NCI-H226 (cell line): Measurements from ENCODE around the gene EVA1A.
A peak's percentile ranks its signal among the peaks of the same experiment; 100 is the strongest.

Source experiments
- DNase-seq: peaks from one replicate; pipeline ENCODE4 v3.0.0-alpha.2; 2015

Gene EVA1A

DNA sequence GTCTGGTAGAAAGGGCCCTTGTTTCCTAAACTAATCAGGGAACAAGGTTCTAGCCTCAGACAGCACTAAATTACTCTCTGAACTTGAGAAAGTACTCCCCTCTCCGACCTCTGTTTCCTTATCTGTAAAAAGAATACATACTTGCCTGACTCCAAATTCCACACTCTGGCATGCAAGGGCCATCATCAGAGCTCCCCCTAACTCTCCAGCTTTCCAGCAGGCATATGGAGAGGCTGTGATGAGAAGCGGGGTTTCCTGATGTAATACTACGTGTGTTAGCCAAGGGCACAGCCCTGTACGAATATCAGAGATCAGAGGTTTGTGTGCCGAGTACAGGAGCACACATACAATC, 1.8 kb upstream of the EVA1A start:
- peak; percentile 85 for DNase-seq

DNA sequence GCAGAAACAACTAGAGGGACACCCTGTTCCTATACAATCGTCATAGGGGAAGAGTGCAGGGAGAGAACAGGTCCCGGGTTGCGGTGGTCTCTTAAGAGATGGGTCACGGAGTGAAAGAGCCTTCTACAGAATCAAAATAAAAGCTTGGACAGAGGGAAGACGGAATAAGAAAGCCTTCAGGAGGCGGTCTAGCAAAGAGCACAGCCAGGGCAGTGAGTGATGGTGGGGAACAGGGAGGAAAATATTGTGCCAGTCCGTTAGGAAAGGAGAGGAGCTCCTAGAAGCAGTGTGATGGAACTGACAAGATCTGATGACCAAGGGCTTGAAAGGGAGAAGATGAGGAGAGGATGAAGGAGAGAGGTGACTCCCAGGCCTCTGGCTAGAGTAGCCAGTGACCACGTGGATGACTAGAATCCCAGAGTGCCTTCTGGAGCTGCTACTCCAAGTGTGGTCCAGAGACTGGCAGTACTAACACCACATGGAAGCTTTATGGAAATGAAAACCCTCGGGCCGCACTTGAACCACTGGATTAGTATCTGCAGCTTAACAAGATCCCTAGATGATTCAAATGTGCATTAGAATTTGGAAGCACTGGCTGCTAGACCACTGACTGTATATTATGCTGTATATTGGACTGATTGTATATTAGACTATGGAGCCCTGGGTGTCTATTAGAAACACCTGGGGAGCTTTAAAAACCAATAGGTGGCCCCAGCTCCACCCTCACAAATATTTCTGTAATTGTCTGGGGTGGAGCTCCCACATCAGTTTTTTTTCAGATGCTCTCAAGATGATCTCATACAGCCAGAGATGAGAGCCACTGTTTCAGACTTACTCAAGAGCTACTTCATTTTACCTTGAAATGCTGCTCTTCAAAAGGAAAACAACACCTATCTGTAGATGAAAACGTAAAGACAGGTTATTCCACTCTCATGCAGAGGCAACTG, 1.1 kb upstream of the EVA1A start:
- DNase-seq = peak; percentile 64

DNA sequence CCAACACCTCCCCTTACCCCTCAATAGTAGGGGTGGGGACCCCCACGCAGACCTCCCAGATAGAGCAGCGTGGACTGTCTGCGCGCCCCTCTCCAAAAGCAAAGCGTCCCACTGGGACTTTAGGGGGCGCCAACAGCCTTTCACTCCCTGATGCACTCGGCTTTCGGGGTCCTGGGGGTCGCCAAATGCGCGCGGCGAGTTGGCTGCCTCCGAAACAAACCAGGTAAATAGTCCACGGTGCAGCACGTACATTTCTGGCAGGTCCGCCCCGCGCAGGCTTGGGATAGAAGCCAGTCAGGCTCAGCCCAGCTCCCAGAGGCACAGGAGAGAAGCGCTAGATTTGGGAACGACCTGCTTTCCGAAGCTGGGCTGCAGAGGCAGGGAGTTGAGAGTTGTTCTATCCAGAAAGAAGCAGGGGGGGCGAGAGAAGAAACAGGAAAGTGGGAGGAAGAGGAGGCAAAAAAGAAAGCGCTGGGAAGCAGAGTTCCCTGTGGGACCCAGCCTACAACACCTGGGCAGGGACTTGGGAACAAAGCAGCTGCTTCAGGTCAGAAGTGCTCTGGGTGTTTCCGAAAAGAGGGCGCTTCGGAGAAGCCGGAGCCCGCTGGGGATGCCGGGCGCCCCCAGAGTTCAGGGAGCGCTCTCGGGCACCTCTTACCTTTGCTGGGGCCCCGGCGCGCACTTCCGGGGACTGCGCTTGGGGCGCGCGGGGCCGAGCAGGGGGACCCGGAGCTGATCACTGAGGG, 544 bp downstream of the EVA1A start:
- peak; percentile 25 for DNase-seq

DNA sequence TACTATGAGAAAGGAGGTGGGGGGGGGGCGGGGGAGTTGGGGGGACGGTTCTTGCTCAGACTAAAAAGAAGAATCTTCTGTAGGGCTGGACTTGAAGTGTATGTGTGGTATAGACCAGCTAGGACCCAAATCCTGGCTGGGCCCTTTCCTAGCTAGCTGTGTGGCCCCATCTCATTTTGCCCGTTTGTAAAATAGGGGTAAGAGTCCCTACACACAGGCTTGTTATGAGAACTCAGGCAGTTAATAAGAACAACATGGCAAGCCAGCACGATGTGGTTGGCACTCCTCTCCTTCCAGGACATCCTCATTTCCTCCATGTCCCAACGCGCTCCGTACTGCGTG, 1.1 kb downstream of the EVA1A start:
- DNase-seq = no peak

DNA sequence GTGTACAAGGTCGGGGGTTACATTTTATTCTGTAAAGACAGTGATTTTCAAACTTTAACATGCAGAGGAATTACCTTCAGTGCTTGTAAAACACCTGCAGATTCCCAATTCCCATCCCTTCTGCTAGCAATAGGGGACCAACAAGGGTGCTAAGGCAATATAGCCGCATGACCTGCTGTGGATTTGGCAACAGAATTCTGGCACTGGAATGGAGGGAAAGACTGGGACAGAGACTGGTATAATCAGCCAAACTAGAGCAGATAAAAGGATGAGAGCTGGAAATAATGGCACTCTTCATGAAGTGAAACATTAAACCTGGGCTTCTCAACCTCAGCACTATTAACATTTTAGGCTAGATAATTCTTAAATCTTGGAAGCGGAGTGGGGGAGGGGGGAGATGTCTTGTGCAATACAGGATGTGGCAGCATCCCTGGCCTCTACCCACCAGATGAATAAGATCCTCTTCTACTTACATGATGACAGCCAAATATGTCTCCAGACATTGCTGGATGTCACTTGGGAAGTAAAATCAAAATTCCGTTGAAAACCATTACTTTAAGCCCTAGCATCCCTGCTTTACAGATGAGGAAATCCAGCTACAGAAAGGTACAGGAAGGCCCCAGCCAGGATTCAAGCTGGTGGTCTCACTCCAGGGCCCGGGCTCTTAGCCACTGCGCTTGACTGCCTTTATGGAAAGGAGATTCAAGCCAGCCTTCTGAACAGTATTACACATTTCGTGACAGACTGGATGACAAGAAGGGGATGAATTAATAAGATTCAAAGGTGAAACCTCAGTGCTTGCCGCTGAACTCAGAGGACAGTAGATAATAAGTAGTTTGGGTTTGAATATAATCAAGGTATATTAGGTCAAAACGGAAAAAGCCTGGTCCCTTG, 1.7 kb downstream of the EVA1A start:
- no peak for DNase-seq

DNA sequence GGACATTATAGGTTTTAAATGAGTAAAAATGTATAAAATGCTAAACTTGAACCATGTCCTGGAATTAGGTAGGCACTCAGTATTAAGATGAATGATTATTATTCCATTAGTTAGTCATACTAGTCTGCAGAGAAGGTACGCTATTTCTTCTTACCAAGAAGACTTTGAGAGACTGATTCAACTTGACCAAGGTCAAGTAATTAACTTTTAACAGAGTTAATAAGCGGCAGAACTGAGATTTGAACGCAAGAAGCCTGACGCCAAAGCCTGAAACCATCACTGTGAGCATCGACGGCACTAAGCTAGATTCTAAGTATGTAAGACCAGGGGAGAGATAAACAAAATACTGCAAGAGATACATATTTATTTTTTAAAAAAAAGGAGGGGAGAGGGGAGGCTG, 2.6 kb downstream of the EVA1A start:
- no peak for DNase-seq

DNA sequence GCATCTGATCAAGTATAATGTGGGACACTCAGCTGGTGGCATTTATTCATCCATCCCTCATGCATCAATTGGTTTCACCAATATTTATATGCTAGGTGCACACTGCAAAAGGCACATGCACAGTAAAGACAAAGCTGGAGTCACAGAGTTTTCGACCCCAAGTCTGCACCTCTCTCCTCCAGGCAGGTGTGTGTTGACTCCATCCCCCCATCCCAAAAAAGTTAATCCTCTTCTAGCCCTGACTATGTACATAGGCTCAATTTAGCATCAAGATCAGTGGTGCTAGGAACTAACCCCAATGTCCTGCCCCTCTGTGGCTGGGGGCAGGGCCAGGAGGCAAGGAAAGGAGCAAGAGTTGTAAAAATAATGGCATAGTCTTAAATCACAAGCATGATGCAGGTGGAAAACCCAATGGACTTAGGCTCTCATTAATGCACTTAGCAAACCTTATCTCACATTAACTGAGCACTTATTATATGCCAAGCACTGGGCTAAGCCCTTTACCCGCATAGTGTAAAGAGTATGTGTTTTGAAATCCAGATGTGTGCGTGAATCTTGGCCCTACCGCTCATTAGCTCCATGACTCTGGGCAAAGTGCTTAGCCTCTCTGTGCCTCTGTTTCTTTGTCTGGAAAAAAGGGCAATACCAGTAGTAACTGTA, 3.1 kb downstream of the EVA1A start:
- DNase-seq = no peak

DNA sequence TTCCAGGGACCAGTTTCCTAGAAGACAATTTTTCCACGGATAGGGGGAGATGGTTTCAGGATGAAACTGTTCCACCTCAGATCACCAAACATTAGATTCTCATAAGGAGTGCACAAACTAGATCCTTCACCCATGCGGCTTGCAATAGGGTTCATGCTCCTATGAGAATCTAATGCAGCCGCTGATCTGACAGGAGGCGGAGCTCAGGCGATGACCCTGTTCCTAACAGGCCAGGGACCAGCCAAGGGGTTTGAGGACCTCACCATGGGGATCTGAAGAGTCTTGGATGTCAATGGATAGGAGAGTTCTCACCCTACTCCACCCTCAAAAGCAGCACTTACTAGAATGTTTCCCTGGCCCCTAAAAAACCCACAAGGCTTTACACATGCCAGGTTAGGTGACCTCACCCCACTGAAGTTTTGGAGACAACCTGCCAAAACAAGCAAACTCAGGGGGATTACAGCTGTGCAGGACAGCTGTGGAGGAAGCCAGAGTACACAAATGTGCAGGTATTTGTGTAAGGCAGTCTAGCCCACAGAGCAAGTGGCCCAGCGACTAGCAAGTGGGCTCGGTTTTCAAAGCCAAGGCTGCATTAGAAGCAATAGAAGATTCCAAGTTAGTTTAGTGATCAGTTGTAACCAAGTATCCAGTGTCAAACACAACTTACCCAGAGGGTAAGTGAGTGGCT, 3.9 kb downstream of the EVA1A start:
- no peak for DNase-seq

DNA sequence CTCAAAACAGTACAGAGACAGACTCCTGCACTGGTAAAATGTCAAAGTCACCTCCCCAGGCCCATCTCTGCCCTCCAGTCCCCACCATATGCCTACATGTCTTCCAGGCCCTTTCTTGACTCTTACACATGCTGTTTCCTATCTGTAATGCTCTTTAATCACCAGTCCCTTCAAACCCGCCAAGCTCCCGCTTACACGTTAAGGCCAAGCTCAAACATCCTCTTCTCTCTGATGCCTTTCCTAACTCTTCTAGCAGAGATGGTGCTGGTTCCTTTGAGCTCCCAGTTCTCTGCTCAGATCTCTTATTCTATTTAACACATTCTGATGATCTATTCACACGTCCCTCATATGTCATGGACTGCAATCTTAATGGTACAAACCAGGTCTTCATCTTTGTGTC, 5.0 kb downstream of the EVA1A start:
- no peak for DNase-seq

DNA sequence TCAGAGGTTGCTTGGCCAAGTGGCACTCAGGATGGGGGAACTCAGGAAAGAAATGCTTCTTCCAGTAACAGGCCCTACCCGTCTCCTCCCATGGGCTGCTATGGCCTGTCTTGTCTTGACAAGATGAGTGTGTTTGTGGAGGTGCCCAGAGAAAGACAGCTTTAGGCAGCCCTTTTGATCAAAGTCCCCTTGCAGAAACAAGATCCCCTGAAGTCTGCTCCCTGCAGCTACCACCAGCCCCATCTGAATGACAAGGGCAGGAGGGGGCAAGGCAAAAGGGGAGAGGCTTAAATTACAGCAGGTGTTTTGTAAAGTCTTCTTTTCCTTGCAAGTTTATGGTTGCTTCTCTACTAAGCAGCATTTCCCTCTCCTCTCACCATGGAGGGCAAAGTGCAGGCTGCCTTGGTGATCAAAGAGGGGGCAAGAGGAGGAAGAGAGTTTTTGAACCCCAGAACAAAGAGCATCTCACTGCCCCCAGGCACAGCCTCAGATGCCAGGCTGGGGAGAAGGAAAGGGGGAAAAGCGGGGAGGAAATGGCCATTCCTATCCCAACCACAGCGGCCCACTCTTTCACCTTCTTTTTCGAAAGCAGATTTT, 6.7 kb downstream of the EVA1A start:
- no peak for DNase-seq

DNA sequence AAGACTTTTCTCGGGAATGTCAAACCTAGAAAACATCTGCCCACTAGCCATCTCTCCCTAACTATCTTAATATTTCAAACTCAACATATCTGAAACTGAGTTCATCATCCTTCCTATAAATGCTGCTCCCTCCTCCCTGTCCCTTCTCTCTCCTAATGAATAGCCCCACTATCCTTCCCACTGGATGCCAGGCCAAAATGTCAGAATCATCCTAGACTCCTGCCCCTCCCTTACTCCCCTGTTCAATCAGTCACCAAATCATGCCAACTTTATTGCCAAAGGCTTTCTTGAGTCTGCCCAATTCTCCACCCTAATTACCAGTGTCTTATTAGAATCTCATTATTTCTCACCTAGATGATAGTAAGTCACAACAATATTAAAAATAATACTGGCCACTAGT, 8.5 kb downstream of the EVA1A start:
- no peak for DNase-seq

DNA sequence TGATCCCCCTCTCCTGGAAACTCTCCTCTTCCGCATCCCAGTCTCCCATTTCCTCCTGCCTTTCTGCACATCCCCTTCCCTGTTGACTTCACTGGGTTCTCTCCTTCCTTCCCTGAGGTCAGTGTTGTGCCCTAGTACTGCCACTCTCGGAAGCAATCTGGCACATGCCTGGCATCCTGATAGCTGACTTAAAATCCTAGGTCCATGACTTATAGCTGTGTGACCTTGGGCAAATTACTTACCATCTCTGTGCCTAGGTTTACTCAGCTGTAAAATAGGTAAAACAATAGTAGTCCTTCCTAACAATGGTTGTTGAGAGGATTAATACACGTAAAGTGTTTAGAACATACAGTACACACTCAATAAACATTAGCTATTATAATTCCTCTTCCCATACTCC, 9.3 kb downstream of the EVA1A start:
- DNase-seq = no peak

DNA sequence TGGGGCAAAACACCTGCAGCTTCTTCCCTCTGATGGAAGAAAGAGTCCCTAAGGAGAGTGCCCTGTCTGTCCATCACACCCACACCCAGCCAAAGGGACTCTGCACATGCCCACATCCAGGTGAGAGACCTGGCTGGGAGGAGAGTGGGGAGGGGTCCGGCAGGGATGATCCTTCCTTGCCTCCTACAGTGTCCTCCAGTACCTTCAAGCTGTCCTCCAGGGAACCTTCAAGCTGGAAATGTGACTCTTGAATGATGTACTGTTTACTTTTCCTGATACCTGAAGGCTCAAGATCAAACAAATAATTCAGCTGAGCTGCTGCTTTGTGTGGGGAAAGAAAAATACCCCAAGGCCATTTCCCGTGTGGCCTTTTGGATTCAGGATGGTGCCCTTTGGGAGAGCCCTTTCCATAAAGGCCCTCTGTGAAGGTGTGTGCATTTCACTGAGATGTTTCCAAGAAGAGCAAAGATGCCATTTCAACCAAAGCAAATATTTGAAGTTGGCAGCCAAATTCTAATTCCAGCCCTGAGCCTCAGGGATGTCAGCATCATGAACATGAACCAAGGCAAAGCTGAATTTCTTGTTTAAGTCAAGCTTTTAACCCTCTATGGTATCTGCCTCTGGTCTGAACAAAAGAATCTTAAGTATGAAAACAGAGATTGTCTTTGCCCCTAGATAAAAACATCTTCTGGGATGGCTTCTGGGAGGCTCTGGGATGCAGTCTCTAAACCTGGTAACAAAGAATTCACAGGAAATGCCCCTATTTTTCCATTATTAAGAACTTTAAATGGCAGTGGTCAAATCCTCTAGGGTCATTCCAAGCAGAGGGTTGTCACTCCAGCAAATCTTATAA, 11.1 kb downstream of the EVA1A start:
- no peak for DNase-seq

DNA sequence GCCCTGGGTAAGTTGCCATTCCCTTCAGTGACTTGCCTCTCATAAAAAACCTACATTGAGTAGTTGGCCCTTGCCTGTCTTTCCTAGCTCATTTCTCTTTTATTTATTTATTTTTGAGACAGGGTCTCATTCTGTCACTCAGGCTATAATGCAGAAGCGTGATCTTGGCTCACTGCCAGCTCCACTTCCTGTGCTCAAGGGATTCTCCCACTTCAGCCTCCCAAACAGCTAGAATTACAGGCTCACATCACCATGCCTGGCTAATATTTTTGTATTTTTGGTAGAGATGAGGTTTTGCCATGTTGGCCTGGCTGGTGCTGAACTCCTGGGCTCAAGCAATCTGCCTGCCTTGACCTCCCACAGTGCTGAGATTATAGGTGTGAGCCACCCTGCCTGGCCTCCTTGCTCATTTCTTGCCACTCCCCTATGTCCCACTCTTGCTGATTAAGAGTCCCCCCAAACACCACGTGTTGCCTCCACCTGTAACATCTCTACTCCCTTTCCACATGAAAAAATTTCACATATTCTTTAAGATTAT, 12.6 kb downstream of the EVA1A start:
- DNase-seq = no peak

DNA sequence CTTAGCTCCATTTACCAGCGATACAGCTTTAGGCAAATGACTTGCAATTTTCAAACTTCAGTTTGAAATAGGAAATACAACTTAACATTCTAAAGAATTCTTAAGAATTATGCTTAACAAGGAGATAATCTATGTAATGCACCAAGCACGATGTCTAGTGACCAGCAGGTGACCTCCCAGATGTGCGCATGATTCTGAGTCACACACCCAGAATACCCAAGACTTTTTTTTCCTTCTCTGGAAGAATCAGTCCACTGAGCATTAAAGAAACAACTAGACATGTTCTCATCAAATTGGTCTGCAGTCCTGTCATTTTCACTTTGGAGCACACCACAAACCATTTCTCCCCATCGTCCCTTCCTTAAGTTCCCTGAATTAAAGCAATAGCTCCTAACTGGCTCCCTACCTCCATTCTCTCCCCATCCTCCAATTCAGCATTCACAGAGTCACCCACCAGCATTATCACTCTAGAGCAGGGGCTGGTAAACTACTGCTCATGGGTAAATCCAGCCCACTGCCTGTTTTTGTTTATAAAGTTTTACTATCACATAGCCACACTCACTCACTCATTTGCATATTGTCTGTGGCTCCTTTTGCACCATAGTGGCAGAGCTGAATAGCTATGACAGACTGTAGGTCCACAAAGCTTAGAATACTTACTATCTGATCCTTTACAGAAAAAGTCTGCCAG, 13.2 kb downstream of the EVA1A start:
- DNase-seq = no peak

DNA sequence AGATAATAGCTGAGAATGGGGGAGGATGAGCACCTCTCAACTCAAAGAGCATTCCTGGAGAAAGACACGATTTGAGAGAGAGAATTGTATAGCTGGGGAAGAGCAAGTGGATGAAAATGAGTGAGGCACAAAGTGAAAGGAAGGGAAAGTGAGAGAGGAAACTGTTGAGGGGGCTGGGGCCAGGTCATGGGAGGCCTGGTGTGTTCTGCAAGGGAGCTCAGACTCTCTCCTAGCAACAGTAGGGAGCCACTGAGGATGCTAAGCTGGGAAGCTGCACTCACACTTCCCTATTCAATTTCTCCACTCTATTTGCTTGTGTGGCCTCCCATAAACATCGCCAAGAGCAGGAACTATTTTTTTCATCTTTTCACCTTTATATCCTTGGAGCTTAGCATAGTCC, 14.8 kb downstream of the EVA1A start:
- DNase-seq = no peak

DNA sequence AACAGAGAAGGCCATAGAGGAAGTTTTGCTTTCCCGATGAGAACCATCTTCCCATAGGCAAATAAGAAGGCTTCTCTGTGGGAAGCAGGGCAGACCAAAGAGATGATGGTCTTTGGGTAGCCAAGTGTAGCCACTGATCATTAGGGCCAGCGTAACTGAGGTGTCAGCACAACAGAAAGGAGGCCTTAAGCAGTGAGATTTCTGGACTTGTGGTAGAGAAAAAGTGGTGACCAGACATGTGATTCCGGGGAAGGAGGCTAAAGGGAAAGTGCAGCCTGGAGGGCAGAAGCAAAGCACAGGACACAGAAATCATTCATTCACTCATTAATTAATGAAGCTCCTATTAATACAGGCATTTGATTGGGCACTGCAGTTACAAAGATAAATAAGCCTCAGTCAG, 15.4 kb downstream of the EVA1A start:
- no peak for DNase-seq

DNA sequence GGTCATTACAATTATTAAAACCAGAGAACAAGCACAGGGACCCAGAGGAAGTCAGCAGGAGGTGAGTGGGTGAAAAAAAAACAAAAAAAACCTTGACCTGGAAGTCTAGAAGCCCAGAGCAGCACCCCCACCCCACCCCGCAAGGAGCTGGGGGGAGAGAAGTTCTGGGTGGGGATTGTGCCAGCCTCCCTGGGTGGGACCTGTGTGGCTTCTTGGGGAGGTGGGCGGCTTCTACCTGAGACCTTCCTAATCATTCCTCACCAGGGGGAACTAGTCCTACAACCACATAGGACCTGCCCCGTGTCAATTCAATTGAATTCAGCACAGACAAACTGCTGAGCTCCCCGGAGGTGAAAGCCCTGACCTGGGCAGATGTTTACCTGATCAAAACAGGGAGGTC, 17.3 kb downstream of the EVA1A start:
- DNase-seq = no peak

DNA sequence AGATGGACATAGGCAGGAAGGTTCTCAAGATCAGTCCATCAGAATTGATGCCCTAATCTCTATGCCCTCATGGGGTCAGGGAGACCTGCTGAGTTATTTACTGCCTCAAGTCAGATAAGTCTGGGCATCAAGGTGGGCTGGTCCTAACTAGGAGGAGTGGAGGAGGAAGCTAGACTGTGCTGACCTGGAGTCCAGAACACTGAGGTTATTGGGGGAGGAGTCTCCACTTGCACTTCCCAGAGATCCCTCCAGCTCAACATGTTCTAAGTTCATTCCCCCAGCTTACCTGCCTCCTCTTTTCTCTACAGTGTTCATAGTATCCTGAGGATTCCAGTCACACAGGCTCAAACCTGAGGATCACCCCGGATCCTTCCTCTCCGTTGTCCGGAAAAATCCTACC, 19.3 kb downstream of the EVA1A start:
- no peak for DNase-seq

DNA sequence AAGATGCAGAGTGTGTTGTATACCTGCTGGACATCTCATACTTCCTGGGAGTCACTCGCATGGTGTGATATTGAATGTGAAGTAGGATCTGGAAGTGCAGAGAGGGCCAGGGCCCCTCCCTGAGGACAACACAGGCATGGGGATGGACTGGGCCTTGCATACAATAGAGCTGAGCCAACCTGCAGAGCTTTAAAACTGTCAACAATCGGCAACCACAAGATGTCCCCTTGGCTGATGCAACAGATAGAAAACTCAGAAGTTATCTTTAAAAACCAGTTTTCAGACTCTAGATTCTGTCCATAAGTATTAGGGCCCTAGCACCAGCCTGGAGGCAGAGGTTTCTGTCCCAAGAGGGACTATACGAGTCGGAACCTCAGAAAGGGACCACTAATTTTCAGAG, 19.7 kb downstream of the EVA1A start:
- DNase-seq = no peak
